ENCODE results near the gene MYCBP.

- TF ChIP-seq CTCF (IDR thresholded peaks at IDR 0.05) (no peak), POLR2A (IDR thresholded peaks at IDR 0.05) (no peak)
Observed at GRCh38 chr1:38908821-38909220, 35.7 kb upstream of the MYCBP start.
